Measurements from ENCODE around the gene KLF15.

The KLF15 gene

DNA sequence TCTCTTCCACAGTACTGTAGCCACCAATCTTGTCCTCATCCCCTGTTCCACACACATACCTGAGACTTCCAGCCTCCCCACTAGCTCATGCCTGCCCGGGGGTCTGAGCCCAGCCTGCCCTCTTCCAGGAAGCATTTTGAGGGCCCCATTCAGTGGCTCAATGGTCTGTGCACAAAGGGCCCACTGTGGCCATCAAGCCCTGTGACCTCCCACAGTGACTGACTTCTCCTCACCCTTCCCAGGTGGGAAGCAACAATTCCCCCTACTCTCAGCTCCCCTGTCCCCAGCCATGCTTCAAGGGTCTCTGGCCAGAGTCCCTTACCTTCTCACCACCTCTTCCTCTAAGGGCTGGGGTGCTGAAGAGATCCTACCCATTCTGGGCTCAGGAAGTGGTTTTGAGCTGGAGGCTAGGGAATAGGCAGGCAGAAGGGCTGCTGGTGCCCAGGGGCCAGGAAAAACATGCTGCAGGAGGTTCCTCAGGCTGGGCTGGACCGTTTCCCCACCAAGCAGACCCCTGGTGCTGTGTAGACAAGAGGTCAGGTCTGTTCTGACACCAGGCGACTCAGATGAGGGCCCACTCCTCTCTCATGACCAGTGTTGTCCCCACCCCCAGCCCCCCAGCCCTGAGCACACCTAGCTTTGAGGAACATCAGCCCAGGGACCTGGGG lies 3.0 kb upstream of the KLF15 start:
- peak; percentile 14 for DNase-seq

DNA sequence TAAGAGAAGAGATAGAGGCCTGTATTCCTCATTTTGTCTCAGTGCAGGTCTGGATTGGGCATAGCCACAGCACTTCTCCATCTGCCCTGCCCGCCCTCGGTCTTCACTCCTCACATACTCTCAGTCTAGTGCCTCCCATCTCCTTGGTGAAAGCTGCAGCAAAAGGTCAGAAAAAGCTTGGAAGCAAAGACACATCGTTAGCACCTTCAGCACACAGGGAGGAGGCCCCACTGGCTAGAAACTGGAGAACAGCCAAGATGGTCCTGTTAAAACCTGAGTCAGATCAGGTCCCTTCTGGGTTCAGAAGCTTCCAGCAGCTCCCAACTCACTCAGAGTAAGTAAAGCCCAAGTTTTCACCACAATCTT lies 1.6 kb upstream of the KLF15 start:
- peak; percentile 8 for DNase-seq

DNA sequence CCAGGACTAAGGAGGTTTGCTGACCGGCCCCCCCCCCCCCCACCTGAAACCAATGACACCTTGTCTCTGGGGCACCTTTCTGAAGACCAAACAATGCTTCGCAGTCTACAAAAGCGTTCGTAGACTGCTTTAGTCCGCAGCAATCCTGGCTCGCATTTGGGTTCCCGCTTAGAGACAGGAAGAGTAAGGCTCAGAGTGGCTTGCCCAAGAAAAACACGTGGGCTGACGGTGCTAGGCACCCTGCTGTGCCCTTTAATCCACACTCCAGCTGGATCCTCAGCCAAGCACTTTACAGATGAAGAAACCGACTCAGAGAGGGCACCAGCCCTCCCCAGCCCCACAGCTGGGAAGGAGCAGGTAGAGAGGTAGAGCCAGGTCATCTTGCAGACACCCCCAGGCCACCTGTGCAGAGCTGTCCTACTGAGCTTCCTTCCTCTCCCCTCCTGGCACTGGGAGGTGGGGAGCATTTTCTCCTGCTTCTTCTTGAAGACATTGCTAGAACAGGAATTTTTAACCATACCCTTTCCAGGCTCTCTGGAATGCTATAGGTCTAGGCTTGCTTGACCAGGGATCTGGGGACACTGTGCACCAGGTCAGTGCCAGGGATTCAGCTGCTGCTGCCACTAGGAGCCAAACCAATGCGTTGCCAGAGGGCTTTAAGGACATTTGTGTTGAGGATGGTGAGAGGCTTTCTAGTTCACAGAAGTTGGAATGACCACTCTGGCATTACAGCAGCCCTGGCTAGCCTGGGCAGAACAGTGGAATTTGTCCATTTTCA lies 1.0 kb upstream of the KLF15 start:
- no peak for DNase-seq

GRCh38 chr3:126356373-126357264 lies 589 bp downstream of the KLF15 start:
- no peak for DNase-seq

DNA sequence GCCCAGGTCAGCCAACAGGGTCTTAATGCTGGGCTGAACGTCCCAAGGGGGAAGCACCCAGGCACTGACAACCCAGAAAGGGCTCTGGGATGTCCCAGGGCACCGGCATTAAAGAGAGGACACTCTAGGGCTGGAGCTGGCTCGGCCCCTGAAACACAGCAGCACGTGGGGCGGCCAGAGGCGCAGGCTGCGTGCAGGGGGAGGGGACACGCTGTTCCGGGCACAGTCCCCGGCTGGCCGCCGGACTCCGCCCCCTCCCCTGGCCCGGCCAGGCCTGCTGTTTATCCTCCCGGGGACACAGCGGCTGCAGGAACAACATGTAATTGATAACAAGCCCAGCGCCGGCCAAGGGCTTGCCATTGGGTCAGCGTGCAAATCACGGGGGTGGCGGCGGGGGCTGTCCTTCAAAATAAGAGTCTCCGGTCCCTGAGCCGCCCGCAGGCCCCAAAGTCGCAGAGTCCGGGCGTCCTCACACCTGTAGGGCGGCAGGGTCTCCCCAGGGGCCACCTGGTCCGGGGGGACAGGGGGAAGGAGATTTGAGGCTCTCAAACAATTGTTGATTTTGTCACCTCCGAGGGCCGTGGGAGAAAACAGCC lies 1.3 kb downstream of the KLF15 start:
- no peak for DNase-seq

GRCh38 chr3:126355251-126355650 lies 2.0 kb downstream of the KLF15 start:
- no peak for DNase-seq

- no peak for DNase-seq
These were observed 2.4 kb downstream of the KLF15 start for GRCh38 chr3:126354776-126355175.

- DNase-seq: no peak
These were observed 3.4 kb downstream of the KLF15 start for GRCh38 chr3:126353694-126354321.

DNA sequence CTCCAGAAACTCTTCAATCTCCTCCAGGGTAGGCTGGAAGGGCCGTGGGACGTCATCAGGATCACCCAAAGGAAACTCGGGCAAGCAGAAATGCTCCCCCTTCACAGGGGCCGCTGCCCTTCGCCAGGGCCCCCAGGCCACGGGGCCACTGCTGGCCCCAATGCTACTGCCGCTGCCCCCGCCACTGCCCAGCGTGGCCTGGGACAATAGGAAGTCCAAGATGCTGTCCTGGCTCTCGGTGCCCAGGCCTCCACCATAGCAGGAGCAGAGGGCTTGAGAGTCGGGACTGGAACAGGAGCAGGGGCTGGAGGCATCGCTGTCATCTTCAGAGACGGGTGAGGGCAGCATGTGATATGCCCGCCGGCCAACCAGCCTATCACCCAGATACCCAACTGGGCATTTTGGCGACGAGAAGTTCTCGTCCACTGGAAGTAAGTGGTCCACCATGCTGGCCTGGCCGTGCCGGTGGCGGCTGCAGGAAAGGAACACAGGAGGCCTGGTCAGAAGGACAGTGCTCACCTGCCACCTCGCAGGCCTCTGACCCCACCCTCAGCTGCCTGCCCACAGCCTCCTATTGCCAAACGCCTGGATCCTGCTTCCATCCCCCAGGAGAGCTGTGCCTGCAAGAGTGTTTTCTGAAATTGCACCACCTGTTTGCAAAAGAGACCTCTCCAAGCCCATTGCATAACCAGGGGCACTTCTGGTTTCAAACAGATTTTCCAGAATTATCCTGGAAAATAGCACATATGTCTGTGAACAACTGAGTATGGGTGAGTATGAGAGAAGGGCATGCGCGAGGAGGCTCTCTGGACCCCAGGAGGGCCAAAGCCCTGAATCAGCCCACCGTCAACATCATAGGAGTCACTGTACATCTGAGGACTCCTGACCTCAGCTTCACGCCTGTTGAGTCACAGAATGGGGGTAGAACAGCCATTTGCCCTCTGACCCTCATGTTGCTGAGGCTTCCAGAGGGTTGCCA lies 4.4 kb downstream of the KLF15 start:
- peak; percentile 14 for DNase-seq

- peak; percentile 8 for DNase-seq
These were observed 5.3 kb downstream of the KLF15 start for GRCh38 chr3:126351771-126352475.

- DNase-seq: peak; percentile 8
These were observed 6.0 kb downstream of the KLF15 start for GRCh38 chr3:126351086-126351770.

GRCh38 chr3:126350502-126351085 lies 6.6 kb downstream of the KLF15 start:
- peak; percentile 16 for DNase-seq

- DNase-seq: peak; percentile 14
These were observed 7.4 kb downstream of the KLF15 start for GRCh38 chr3:126349611-126350501.

DNA sequence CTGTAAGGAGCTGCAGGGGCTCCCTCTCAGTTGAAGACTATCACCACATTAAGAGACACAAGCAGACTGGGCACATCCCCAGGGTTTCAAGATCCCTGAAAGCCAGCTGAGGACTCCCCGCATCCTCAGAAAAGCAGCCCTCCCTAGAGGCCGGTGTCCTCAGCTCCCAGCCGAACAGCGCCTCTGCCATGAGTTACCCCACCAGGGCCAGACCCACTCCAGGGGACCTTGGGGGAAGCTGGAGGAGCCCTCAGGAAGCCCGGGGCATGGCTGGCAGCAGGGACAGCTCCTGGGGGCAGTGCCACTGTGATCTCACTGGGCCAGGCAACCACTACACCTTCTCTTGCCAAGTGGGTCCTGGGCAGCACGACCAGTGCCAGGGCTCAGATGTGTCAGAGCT lies 8.1 kb downstream of the KLF15 start:
- peak; percentile 6 for DNase-seq

GRCh38 chr3:126348308-126348920 lies 8.8 kb downstream of the KLF15 start:
- DNase-seq: peak; percentile 6

DNA sequence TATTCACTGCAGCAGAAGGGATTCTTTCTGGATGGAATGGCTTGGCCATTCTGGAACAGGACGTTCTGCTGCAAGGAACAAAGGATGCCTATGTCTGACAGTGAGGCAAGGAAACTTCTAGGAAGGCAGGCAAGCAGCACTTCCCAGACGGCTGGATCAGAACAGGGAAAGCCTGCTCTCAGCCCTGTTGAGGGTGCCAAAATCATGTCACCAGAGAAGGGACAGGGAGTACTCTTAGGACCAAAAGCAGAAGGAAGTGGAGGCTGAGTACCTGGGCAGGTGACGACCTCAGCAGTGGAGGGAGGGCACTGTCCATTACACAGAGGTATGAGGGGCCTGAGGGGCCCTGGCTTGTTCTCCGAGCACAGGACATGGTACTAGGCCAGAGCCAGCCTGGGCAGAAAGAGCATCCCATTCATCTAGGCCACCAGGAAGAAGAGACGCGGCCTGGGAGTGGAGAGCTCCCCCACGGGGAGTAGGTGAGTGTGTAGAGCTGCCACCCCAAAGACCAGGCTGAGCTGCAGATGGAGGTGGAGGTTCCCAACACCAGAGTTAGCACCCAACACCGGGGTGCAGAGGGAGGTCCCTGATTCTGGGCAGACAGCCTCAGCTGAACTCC lies 9.6 kb downstream of the KLF15 start:
- peak; percentile 13 for DNase-seq

- DNase-seq: peak; percentile 7
These were observed 10.7 kb downstream of the KLF15 start for GRCh38 chr3:126346466-126346865.

All from CD4-positive, alpha-beta T cell treated with Interleukin-15 for 1 hour (primary cell).